PFSK-1 (cell line): ENCODE measurements around the gene TAF1C. TPM values are rescaled to one million over a fixed set of nuclear protein-coding genes. Genes with fewer than 3 reads are reported as not detected.

ENCODE experiments used
- FOXP2 ChIP-seq: optimal IDR thresholded peaks from 2 replicates; pipeline ENCODE3; 2011; ENCODE audit warnings: borderline replicate concordance, control low read depth, inconsistent platforms; ENCODE audit not compliant: insufficient read depth; ENCODE audit errors: extremely low read length, extremely low read depth
- POLR2AphosphoS5 ChIP-seq: IDR thresholded peaks from 2 replicates; pipeline ENCODE4 v1.6.1; 2012; ENCODE audit warnings: low read depth, mild to moderate bottlenecking, control low read depth, low read length, moderate library complexity
- SIN3A ChIP-seq: IDR thresholded peaks from 2 replicates; pipeline ENCODE4 v1.6.1; 2012; ENCODE audit warnings: mild to moderate bottlenecking, low read length, moderate library complexity, borderline replicate concordance; ENCODE audit not compliant: insufficient read depth
- TAF1 ChIP-seq: IDR thresholded peaks from 2 replicates; pipeline ENCODE4 v1.6.1; 2012; ENCODE audit warnings: low read length, control low read depth, borderline replicate concordance; ENCODE audit not compliant: insufficient read depth
- polyA plus RNA-seq: library from polyadenylated mRNA; unstranded; fragments of >200 nt; gene quantifications from one replicate; pipeline ENCODE4 v1.2.1, GENCODE V29; 2012; ENCODE audit warnings: low read depth, missing spikeins; ENCODE audit not compliant: insufficient read length
- TF ChIP-seq, protein P1 (sequence below), 2 experiments: IDR thresholded peaks; 2 replicates each; pipeline versions ENCODE4 v1.6.1 to v1.8.0; 2011 to 2012; ENCODE audit warnings: low read depth in 2 of 2, low read length in 2 of 2, control low read depth in 1 of 2, inconsistent platforms in 1 of 2, mild to moderate bottlenecking in 1 of 2, moderate library complexity in 1 of 2; ENCODE audit not compliant: insufficient read depth in 1 of 2

The TAF1C gene
- 27.5 TPM for polyA plus RNA-seq

GRCh38 chr16:84186685-84187437, at the start of gene TAF1C:
Gene TAF1C (minus strand): TSS chr16:84187057. CDS start chr16:84184988, 2,069 bp downstream.
- TF ChIP-seq, protein P1, sequence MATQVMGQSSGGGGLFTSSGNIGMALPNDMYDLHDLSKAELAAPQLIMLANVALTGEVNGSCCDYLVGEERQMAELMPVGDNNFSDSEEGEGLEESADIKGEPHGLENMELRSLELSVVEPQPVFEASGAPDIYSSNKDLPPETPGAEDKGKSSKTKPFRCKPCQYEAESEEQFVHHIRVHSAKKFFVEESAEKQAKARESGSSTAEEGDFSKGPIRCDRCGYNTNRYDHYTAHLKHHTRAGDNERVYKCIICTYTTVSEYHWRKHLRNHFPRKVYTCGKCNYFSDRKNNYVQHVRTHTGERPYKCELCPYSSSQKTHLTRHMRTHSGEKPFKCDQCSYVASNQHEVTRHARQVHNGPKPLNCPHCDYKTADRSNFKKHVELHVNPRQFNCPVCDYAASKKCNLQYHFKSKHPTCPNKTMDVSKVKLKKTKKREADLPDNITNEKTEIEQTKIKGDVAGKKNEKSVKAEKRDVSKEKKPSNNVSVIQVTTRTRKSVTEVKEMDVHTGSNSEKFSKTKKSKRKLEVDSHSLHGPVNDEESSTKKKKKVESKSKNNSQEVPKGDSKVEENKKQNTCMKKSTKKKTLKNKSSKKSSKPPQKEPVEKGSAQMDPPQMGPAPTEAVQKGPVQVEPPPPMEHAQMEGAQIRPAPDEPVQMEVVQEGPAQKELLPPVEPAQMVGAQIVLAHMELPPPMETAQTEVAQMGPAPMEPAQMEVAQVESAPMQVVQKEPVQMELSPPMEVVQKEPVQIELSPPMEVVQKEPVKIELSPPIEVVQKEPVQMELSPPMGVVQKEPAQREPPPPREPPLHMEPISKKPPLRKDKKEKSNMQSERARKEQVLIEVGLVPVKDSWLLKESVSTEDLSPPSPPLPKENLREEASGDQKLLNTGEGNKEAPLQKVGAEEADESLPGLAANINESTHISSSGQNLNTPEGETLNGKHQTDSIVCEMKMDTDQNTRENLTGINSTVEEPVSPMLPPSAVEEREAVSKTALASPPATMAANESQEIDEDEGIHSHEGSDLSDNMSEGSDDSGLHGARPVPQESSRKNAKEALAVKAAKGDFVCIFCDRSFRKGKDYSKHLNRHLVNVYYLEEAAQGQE (IDR thresholded peaks at IDR 0.05; ENCODE audit: insufficient read depth in 1 of 2, low read depth in 2 of 2, low read length in 2 of 2): peak in 1 of 2 experiments; percentile 15; a peak in 1 of 4 replicates
- TF ChIP-seq SIN3A: no peak
- peak; percentile 68 for TF ChIP-seq POLR2AphosphoS5

- no peak for TF ChIP-seq FOXP2
- no peak for TF ChIP-seq SIN3A
- TF ChIP-seq, protein P1 (IDR thresholded peaks at IDR 0.05; ENCODE audit: insufficient read depth in 1 of 2, low read depth in 2 of 2, low read length in 2 of 2): no peak
- no peak for TF ChIP-seq TAF1
- TF ChIP-seq POLR2AphosphoS5: no peak
Observed at GRCh38 chr16:84234321-84235241, 47.7 kb upstream of the TAF1C start.

DNA sequence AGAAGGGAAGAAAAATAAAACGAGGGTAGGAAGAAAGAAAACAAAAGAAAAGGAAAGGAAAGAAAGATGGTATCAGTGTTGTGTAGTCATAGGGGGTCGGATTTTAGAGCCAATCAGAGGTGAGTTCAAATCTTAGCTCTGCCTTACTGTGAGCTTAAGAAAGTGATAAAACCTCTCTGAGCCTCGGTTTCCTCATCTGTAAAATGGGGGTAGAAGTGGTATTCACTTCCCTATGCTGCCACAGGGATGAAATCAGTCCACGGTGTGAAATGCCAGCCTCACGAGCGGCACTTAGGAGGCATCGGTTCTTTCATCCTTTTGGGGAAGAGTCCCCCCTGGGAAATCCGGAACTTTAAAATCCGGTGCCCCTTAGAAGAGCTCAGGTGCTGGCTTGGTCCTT, 46.9 kb upstream of the TAF1C start:
- TF ChIP-seq SIN3A (no peak), TAF1 (no peak), POLR2AphosphoS5 (no peak), FOXP2 (no peak)
- TF ChIP-seq, protein P1 (IDR thresholded peaks at IDR 0.05; ENCODE audit: insufficient read depth in 1 of 2, low read depth in 2 of 2, low read length in 2 of 2): no peak

- TF ChIP-seq SIN3A: no peak
- no peak for TF ChIP-seq FOXP2
- no peak for TF ChIP-seq TAF1
- TF ChIP-seq, protein P1 (IDR thresholded peaks at IDR 0.05; ENCODE audit: insufficient read depth in 1 of 2, low read depth in 2 of 2, low read length in 2 of 2): no peak
- no peak for TF ChIP-seq POLR2AphosphoS5
Observed at GRCh38 chr16:84232969-84233368, 46.1 kb upstream of the TAF1C start.
